ENCODE data around the gene IGFBP4. TPM values are rescaled to one million over a fixed set of nuclear protein-coding genes. Genes with fewer than 3 reads are reported as not detected.

Gene IGFBP4
- total RNA-seq, 1 experiment from 2014 or later = 35.7 TPM

DNA sequence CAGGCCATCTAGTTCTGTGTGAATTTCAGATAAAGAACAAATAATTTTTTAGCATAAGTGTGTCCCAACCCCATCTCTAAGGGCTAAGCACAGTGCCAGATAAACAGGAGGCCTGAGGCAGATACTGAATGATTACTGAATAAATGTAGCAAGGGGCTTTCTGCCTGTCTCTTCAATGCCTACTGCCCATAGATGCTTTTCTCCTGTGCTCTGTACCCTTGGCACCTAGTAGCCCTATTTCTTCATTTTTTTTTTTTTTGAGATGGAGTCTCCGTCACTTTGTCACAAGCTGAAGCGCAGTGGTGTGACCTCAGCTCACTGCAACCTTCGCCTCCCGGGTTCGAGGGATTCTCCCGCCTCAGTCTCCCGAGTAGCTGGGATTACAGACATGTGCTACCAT, 25.3 kb downstream of the IGFBP4 start:
- POLR2A ChIA-PET = no interaction called here
- DNase-seq = no peak
- Histone ChIP-seq H3K4me3 (ENCODE audit: low read depth, low read length) (no peak overlapping the region), H3K4me1 (no peaks in the 10 kb centered on the region), H3K9me3 (no peaks in the 10 kb centered on the region), H3K27me3 (replicated peaks; ENCODE audit: control insufficient read depth, insufficient read depth, low read length) (no peaks in the 10 kb centered on the region), H3K36me3 (ENCODE audit: control insufficient read depth, insufficient read depth, low read length) (no peaks in the 10 kb centered on the region)
- BruUV-seq (replicated peaks) = no TSS peak
- CTCF ChIA-PET = no interaction called here
- TF ChIP-seq, protein P1, sequence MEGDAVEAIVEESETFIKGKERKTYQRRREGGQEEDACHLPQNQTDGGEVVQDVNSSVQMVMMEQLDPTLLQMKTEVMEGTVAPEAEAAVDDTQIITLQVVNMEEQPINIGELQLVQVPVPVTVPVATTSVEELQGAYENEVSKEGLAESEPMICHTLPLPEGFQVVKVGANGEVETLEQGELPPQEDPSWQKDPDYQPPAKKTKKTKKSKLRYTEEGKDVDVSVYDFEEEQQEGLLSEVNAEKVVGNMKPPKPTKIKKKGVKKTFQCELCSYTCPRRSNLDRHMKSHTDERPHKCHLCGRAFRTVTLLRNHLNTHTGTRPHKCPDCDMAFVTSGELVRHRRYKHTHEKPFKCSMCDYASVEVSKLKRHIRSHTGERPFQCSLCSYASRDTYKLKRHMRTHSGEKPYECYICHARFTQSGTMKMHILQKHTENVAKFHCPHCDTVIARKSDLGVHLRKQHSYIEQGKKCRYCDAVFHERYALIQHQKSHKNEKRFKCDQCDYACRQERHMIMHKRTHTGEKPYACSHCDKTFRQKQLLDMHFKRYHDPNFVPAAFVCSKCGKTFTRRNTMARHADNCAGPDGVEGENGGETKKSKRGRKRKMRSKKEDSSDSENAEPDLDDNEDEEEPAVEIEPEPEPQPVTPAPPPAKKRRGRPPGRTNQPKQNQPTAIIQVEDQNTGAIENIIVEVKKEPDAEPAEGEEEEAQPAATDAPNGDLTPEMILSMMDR (IDR thresholded peaks at IDR 0.05; ENCODE audit: insufficient read depth in 1 of 2, low read depth in 1 of 2, low read length in 1 of 2, severe bottlenecking in 1 of 2, unreplicated experiment in 1 of 2) = no peak
- no peaks in the 10 kb centered on the region for H3K9me3 Mint-ChIP-seq (ENCODE audit: unreplicated experiment)
- no peaks in the 10 kb centered on the region for H3K4me1 Mint-ChIP-seq (ENCODE audit: low read depth, unreplicated experiment)
- H3K36me3 Mint-ChIP-seq (ENCODE audit: insufficient read depth, unreplicated experiment) = no peaks in the 10 kb centered on the region
- H3K27me3 Mint-ChIP-seq (ENCODE audit: insufficient read depth, unreplicated experiment) = no peaks in the 10 kb centered on the region
- no peak overlapping the region for H3K4me3 Mint-ChIP-seq (ENCODE audit: unreplicated experiment)
- intact Hi-C loops (cut with micrococcal nuclease; ENCODE audit: unreplicated experiment) = no loop called here
- H3K27ac Mint-ChIP-seq (ENCODE audit: unreplicated experiment) = no peak overlapping the region

- CTCF ChIA-PET = no interaction called here
- POLR2A ChIA-PET = no interaction called here
Observed at GRCh38 chr17:40469805-40470675, 26.8 kb downstream of the IGFBP4 start.

DNA sequence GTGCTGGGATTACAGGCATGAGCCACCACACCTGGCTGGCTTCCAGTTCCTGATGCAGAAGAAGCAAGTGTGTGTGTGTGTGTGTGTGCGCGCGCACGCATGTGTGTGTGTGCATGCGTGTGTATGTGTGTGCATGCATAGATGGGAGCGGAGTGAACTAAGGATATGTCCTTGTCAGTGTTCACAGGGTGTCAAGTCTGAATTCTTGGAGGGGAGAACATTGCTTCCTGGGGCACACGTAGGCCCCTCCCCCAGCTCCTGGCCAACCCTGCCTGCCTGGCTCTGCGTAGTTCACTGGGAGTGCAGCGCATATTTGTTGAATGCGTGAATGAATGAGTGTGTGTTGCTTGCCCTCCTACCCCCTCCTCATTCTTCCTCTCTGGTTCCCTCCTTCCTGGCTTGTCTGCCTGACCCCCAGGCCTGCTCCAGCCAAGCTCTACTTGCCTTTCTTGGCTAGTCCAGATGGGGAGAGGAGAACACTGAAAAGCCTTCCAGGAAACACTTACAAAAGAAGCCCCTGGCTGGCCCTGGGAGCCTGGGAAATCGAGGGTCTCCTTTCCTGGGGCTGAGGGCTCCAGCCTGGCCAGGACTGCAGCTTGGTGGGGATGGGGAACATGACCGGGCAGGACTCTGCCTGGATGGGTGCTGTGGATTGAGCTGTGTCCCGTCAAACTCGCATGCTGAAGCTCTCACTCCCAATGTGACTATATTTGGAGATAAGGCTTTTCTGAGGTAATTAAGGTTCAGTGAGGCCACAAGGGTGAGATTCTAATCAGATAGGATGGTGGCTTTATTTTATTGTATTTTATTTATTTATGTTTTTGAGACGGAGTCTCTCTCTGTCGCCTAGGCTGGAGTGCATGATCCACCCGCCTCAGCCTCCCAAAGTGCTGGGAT, 27.9 kb downstream of the IGFBP4 start:
- Mint-ChIP-seq H3K27me3 (ENCODE audit: insufficient read depth, unreplicated experiment) (no peaks in the 10 kb centered on the region), H3K4me1 (ENCODE audit: low read depth, unreplicated experiment) (no peaks in the 10 kb centered on the region), H3K4me3 (ENCODE audit: unreplicated experiment) (no peak overlapping the region), H3K27ac (ENCODE audit: unreplicated experiment) (peak overlapping the region; percentile 34), H3K9me3 (ENCODE audit: unreplicated experiment) (no peaks in the 10 kb centered on the region), H3K36me3 (ENCODE audit: insufficient read depth, unreplicated experiment) (no peaks in the 10 kb centered on the region)
- TF ChIP-seq, protein P1 (IDR thresholded peaks at IDR 0.05; ENCODE audit: insufficient read depth in 1 of 2, low read depth in 1 of 2, low read length in 1 of 2, severe bottlenecking in 1 of 2, unreplicated experiment in 1 of 2) = no peak
- BruUV-seq (replicated peaks) = no TSS peak
- DNase-seq = no peak
- intact Hi-C loops (cut with micrococcal nuclease; ENCODE audit: unreplicated experiment) = no loop called here
- CTCF ChIA-PET = interaction anchor here (0.6 to 1.0 kb wide), 3 partner anchors 25 to 63 kb away, joined by 3 read pairs; no protein-coding TSS in a partner anchor
- Histone ChIP-seq H3K4me1 (no peaks in the 10 kb centered on the region), H3K4me3 (ENCODE audit: low read depth, low read length) (no peak overlapping the region), H3K9me3 (no peaks in the 10 kb centered on the region), H3K36me3 (ENCODE audit: control insufficient read depth, insufficient read depth, low read length) (no peaks in the 10 kb centered on the region), H3K27me3 (replicated peaks; ENCODE audit: control insufficient read depth, insufficient read depth, low read length) (no peaks in the 10 kb centered on the region)
- POLR2A ChIA-PET = no interaction called here

More at GRCh38 chr17:40469805-40470675, 26.8 kb downstream of the IGFBP4 start:
- Histone ChIP-seq H3K27me3 (replicated peaks; ENCODE audit: control insufficient read depth, insufficient read depth, low read length) (no peaks in the 10 kb centered on the region), H3K9me3 (no peaks in the 10 kb centered on the region), H3K4me1 (no peaks in the 10 kb centered on the region), H3K36me3 (ENCODE audit: control insufficient read depth, insufficient read depth, low read length) (no peaks in the 10 kb centered on the region), H3K4me3 (ENCODE audit: low read depth, low read length) (no peak overlapping the region)
- Mint-ChIP-seq H3K27me3 (ENCODE audit: insufficient read depth, unreplicated experiment) (no peaks in the 10 kb centered on the region), H3K4me3 (ENCODE audit: unreplicated experiment) (no peak overlapping the region), H3K27ac (ENCODE audit: unreplicated experiment) (no peak overlapping the region), H3K9me3 (ENCODE audit: unreplicated experiment) (no peaks in the 10 kb centered on the region), H3K36me3 (ENCODE audit: insufficient read depth, unreplicated experiment) (no peaks in the 10 kb centered on the region), H3K4me1 (ENCODE audit: low read depth, unreplicated experiment) (no peaks in the 10 kb centered on the region)
- DNase-seq = no peak
- TF ChIP-seq, protein P1 (IDR thresholded peaks at IDR 0.05; ENCODE audit: insufficient read depth in 1 of 2, low read depth in 1 of 2, low read length in 1 of 2, severe bottlenecking in 1 of 2, unreplicated experiment in 1 of 2) = no peak
- intact Hi-C loops (cut with micrococcal nuclease; ENCODE audit: unreplicated experiment) = no loop called here
- BruUV-seq (replicated peaks) = no TSS peak
